Natural killer cell treated with Interleukin-12 subunit alpha and Interleukin-12 subunit beta and Interleukin-15 and Interleukin-18, amount 100 ng/mL, for 72 hours (primary cell): ENCODE results near the gene HMSD. TPM values are rescaled to one million over a fixed set of nuclear protein-coding genes. Genes with fewer than 3 reads are reported as not detected.

Source experiments
- ATAC-seq, 2 donors: fragments of 150-1000 bp; cut with Tn5 transposase in 1 of 2; sonication (Bioruptor Pico), chemical (Tn5 transposase) in 1 of 2; 2 replicates each; pipeline ENCODE4 v1.10.0; 2021
- DNase-seq: peaks from one replicate; pipeline ENCODE4 v3.0.0; 2022; ENCODE audit warnings: low spot score
- H3K27ac Mint-ChIP-seq, 2 donors: 1 replicate in 1 of 2; 2 replicates in 1 of 2; pipeline ENCODE4 v1.8.0; 2022; ENCODE audit warnings: mixed read lengths in 2 of 2, mild to moderate bottlenecking in 1 of 2, moderate library complexity in 1 of 2
- H3K27me3 Mint-ChIP-seq, 2 donors: 1 replicate in 1 of 2; 2 replicates in 1 of 2; pipeline ENCODE4 v1.8.0; 2022; ENCODE audit warnings: mixed read lengths in 2 of 2
- H3K36me3 Mint-ChIP-seq: one replicate; pipeline ENCODE4 v1.8.0; 2022; ENCODE audit warnings: mixed read lengths
- H3K4me1 Mint-ChIP-seq, 2 donors: 1 replicate in 1 of 2; 2 replicates in 1 of 2; pipeline ENCODE4 v1.8.0; 2022; ENCODE audit warnings: low read depth in 2 of 2, mixed read lengths in 2 of 2, mild to moderate bottlenecking in 1 of 2
- H3K4me3 Mint-ChIP-seq: one replicate; pipeline ENCODE4 v1.8.0; 2022; ENCODE audit warnings: mixed read lengths
- H3K9me3 Mint-ChIP-seq: 2 replicates; pipeline ENCODE4 v1.8.0; 2022; ENCODE audit warnings: mixed read lengths
- total RNA-seq, 2 donors: library from RNA; stranded (reverse); gene quantifications; one replicate each; pipeline ENCODE4 v1.2.3, GENCODE V29; 2022

Gene HMSD
- total RNA-seq, 2 donors from 2014 or later: 10.3 to 55.4 TPM

DNA sequence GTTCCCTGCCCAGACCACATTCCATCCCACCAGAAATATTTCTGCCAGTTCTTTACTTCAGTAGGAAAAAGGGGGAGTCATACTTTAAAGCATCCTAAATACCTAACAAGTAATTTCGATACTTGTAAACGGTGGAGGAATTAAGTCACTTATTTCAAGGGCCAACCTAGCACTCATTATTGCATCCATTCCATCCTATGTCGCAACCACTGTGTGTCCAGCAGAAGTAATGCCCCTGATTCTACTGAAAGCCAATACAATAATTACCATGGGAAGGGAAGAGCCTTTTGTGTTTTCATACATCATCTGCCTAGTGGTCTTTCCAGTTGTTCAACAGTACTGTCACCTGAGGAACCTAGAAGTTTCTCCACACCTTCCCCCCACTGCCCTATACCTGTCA, 33.3 kb downstream of the HMSD start:
- H3K36me3 Mint-ChIP-seq: peaks cover 6% of the 10 kb centered on the region

DNA sequence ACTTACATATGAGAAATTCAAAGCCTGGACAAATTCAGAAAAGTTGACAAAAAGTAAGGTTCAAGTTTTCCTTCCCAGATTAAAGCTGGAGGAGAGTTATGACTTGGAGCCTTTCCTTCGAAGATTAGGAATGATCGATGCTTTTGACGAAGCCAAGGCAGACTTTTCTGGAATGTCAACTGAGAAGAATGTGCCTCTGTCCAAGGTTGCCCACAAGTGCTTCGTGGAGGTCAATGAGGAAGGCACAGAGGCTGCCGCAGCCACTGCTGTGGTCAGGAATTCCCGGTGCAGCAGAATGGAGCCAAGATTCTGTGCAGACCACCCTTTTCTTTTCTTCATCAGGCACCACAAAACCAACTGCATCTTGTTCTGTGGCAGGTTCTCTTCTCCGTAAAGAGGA, 37.8 kb downstream of the HMSD start:
- Mint-ChIP-seq H3K27me3 (no peaks in the 10 kb centered on the region), H3K9me3 (no peaks in the 10 kb centered on the region), H3K4me3 (no peak overlapping the region), H3K4me1 (peaks cover 2 to 4% of the 10 kb centered on the region in 2 donors), H3K27ac (no peak overlapping the region), H3K36me3 (no peaks in the 10 kb centered on the region)
- ATAC-seq (no peak), DNase-seq (no peak)

More for the DNA sequence above, 33.3 kb downstream of the HMSD start:
- Mint-ChIP-seq H3K27me3 (no peaks in the 10 kb centered on the region), H3K9me3 (no peaks in the 10 kb centered on the region), H3K4me1 (peaks cover 25 to 26% of the 10 kb centered on the region in 2 donors), H3K4me3 (no peak overlapping the region), H3K27ac (no peak overlapping the region)
- DNase-seq: no peak
- no peak for ATAC-seq

GRCh38 chr18:63987743-63988142, 38.6 kb downstream of the HMSD start:
- Mint-ChIP-seq H3K27ac (no peak overlapping the region), H3K4me3 (no peak overlapping the region), H3K9me3 (no peaks in the 10 kb centered on the region), H3K27me3 (no peaks in the 10 kb centered on the region), H3K4me1 (peaks cover 2 to 4% of the 10 kb centered on the region in 2 donors), H3K36me3 (no peaks in the 10 kb centered on the region)
- ATAC-seq: no peak
- DNase-seq: no peak

DNA sequence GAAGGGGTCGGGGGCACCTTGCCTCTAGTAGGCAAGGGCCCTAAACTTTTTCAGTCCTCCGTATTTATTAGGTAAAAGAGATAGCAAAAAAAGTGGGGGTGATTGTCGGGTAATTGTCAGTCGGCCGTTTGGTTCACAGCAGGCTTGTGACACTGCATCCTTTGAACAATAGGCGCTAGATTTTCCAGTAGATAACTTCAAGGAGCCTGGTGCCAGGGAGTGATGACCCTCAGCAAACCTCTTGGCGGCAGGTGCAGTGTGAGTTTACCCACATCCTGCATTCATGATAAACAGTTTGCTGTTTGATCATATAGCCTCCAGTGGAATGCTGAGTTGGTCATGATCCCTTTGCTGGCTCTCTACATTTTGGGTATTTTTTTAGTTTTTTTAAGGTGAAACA, 43.6 kb downstream of the HMSD start:
- Mint-ChIP-seq H3K4me1 (peaks cover 0 to 3% of the 10 kb centered on the region in 2 donors), H3K4me3 (no peak overlapping the region), H3K27me3 (peaks cover 0 to 12% of the 10 kb centered on the region in 2 donors), H3K9me3 (peaks cover 4% of the 10 kb centered on the region), H3K36me3 (peaks cover 6% of the 10 kb centered on the region), H3K27ac (no peak overlapping the region)
- ATAC-seq: no peak
- DNase-seq: no peak

DNA sequence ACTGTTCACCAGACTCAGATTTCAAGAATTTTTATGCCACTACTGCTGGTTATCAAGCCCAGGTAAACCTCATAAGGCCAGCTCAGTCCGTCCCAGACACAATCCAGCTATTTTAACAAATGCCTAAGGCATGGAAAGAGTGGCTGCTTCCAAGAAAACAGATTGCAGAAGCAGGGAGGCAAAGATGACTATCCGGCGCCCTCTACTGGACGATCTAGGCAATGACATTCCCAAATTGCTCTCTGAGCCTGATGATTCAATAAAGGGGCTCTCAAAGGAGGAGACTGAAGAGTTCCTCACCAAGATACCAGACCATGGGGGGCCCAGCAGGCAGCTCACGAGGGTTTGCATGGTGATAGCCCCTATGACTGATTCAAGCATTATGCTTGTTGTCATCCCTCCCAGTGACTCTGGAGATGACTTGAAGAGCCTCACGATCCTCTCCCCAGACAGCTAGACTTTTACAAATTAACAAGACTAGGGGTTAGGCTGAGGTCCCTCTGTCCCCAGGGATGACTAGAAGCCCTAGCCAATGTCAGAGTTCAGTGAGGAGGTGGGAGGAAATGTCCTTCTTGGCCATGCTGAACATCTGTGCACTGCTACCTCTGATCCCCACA, 45.8 kb downstream of the HMSD start:
- peaks cover 4% of the 10 kb centered on the region for H3K9me3 Mint-ChIP-seq
- peaks cover 0 to 12% of the 10 kb centered on the region in 2 donors for H3K27me3 Mint-ChIP-seq
- no peak overlapping the region for H3K27ac Mint-ChIP-seq
- ATAC-seq: no peak
- no peak overlapping the region for H3K4me3 Mint-ChIP-seq
- DNase-seq: no peak
- peaks cover 0 to 3% of the 10 kb centered on the region in 2 donors for H3K4me1 Mint-ChIP-seq
- H3K36me3 Mint-ChIP-seq: peaks cover 6% of the 10 kb centered on the region

DNA sequence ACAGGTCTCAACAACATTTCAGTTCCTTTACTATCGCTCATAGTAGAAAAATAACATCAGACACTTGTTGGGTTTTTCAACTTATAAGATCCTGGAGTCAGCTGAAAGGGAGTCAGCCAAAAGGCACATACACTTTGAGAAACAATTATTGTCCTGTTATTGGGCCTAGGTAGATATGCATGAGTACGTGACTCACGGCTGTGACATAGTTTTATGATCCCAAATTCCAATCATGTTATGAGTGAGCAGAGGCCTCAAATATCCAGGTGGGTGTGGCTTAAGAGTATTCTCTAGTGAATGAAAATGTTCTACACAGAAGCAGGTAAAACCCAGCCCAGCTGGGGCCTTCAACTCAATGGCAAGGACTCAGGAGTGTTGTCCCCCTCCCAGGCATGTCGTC, 47.9 kb downstream of the HMSD start:
- Mint-ChIP-seq H3K9me3 (peaks cover 4% of the 10 kb centered on the region), H3K4me3 (no peak overlapping the region), H3K27me3 (peaks cover 6 to 19% of the 10 kb centered on the region in 2 donors), H3K36me3 (peaks cover 6% of the 10 kb centered on the region), H3K4me1 (peaks cover 0 to 3% of the 10 kb centered on the region in 2 donors), H3K27ac (no peak overlapping the region)
- no peak for DNase-seq
- ATAC-seq: no peak

- DNase-seq (no peak), ATAC-seq (no peak)
- Mint-ChIP-seq H3K4me3 (no peak overlapping the region), H3K27ac (no peak overlapping the region), H3K9me3 (peaks cover 4% of the 10 kb centered on the region), H3K27me3 (peaks cover 6 to 19% of the 10 kb centered on the region in 2 donors), H3K36me3 (peaks cover 6% of the 10 kb centered on the region), H3K4me1 (peaks cover 0 to 3% of the 10 kb centered on the region in 2 donors)
These were observed 48.5 kb downstream of the HMSD start for GRCh38 chr18:63997606-63998005.

DNA sequence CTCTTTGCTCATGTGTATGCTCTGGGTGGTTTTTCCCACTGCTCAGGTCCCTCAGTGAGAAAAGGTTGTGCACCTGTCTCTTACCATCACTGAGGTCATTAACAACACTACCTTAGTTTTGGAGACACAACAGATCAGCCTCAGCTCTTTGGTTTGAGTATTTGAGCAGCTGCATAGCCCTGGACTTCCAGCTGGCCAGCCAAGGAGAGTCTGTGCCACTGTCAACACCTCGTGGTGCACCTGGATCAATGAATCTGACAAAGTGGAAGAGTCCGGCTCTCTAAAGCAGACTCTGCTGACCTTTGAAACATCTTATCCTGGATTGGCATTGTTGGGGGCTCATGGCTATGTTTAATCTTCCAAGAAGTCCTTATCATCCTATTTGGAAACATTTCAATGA, 50.8 kb downstream of the HMSD start:
- no peak for DNase-seq
- ATAC-seq: no peak
- H3K27me3 Mint-ChIP-seq: peaks cover 13 to 23% of the 10 kb centered on the region in 2 donors
- H3K4me1 Mint-ChIP-seq: no peaks in the 10 kb centered on the region
- peaks cover 4% of the 10 kb centered on the region for H3K9me3 Mint-ChIP-seq
- H3K27ac Mint-ChIP-seq: no peak overlapping the region
- peaks cover 6% of the 10 kb centered on the region for H3K36me3 Mint-ChIP-seq
- H3K4me3 Mint-ChIP-seq: no peak overlapping the region

- H3K27me3 Mint-ChIP-seq: peaks cover 13 to 31% of the 10 kb centered on the region in 2 donors
- ATAC-seq (no peak), DNase-seq (no peak)
- no peaks in the 10 kb centered on the region for H3K4me1 Mint-ChIP-seq
- no peak overlapping the region for H3K27ac Mint-ChIP-seq
- H3K9me3 Mint-ChIP-seq: no peaks in the 10 kb centered on the region
- H3K36me3 Mint-ChIP-seq: no peaks in the 10 kb centered on the region
- no peak overlapping the region for H3K4me3 Mint-ChIP-seq
These were observed 53.5 kb downstream of the HMSD start for GRCh38 chr18:64002581-64002980.

DNA sequence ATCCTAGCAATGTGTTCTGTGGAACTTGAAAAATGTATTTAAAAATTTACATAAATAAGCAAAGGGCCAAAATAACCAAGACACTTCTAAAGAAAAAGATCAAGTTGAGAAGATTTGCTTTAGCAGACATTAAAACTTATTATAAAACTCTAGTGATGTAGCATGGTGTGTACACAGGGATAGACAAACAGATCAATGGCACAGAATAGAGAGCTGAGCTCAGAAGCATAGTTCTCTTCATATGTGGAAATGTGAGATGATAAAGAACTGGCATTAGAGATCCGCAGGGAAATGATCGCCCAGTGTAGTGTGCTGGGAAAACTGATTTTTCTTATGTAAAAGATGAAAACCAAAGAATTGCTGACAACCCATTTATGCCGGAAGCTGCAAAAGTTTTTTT, 60.2 kb downstream of the HMSD start:
- H3K27ac Mint-ChIP-seq: no peak overlapping the region
- ATAC-seq: no peak
- no peaks in the 10 kb centered on the region for H3K36me3 Mint-ChIP-seq
- no peak for DNase-seq
- no peaks in the 10 kb centered on the region for H3K4me1 Mint-ChIP-seq
- no peaks in the 10 kb centered on the region for H3K9me3 Mint-ChIP-seq
- no peak overlapping the region for H3K4me3 Mint-ChIP-seq
- H3K27me3 Mint-ChIP-seq: peaks cover 6 to 28% of the 10 kb centered on the region in 2 donors

Other genes with a start within 250 kb of the HMSD start
- gene SERPINB11, start 246.3 kb upstream of the HMSD start, total RNA-seq: not detected
- gene SERPINB7, start 173.9 kb upstream of the HMSD start, total RNA-seq: not detected
- not detected for gene SERPINB2, start 61.6 kb upstream of the HMSD start, total RNA-seq
- 1 to 10 TPM in 1 of 2 donors, not detected in 1; 5.1 TPM for gene SERPINB10, start 41.3 kb upstream of the HMSD start, total RNA-seq
- gene SERPINB8, start 20.8 kb downstream of the HMSD start, total RNA-seq: 10 to 100 TPM; 15.9 to 86.0 TPM
- gene LINC00305, start 199.8 kb downstream of the HMSD start, total RNA-seq: not detected